Measurements from ENCODE around the gene NLK.
"Not testable (repeated sequence)": the region's sequence is repeated elsewhere in the genome, so short reads cannot be mapped to it uniquely, and the experiment has no call there.

DNA sequence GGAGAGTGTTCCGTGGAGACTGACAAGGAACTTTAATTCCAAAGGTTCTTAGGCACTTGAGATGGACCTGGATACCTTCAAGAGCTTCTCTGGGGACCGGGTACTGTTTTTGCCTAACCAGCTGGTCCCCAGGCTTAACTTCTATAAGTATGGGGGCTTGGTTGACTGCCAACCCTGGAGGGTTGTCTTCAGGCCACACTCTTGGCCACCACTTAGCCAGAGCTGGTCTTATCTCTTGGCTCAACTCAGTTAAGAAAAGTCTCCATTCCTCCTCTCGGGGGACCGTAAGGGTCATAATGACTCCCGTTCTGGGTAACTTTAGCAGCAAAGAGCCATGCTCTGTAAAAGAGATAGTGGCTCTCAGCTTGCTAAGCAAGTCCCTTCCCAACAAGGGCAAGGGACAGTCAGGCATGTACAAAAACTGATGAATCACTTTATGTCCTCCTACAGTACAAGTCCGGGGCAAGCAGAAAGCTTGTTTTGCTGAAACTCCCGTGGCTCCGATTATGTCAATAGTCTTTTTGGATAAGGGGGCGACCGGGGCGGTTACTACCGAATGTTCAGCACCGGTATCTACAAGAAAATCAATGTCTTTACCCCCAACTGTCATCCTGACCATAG lies 193.7 kb downstream of the NLK start:
- TF ChIP-seq, protein P1, sequence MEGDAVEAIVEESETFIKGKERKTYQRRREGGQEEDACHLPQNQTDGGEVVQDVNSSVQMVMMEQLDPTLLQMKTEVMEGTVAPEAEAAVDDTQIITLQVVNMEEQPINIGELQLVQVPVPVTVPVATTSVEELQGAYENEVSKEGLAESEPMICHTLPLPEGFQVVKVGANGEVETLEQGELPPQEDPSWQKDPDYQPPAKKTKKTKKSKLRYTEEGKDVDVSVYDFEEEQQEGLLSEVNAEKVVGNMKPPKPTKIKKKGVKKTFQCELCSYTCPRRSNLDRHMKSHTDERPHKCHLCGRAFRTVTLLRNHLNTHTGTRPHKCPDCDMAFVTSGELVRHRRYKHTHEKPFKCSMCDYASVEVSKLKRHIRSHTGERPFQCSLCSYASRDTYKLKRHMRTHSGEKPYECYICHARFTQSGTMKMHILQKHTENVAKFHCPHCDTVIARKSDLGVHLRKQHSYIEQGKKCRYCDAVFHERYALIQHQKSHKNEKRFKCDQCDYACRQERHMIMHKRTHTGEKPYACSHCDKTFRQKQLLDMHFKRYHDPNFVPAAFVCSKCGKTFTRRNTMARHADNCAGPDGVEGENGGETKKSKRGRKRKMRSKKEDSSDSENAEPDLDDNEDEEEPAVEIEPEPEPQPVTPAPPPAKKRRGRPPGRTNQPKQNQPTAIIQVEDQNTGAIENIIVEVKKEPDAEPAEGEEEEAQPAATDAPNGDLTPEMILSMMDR (conservative IDR thresholded peaks at IDR 0.05; ENCODE audit: low read length): not testable (repeated sequence)
- not testable (repeated sequence) for TF ChIP-seq EZH2phosphoT487 (IDR thresholded peaks at IDR 0.05; ENCODE audit: borderline replicate concordance, low read depth, low read length)

Measured in OCI-LY7 (cell line).